Neural cell (in vitro differentiated cells): ENCODE results near the gene MPP3. TPM values are rescaled to one million over a fixed set of nuclear protein-coding genes. Genes with fewer than 3 reads are reported as not detected.

Experiments
- H2AFZ ChIP-seq: fragments of 200-600, 300-800 bp; sonication (generic), shearing (Covaris generic); 2 replicates; pipeline ENCODE4 v1.6.0; 2014; ENCODE audit warnings: low read depth, mild to moderate bottlenecking, antibody characterized with exemption, low read length, moderate library complexity
- H3F3A ChIP-seq: fragments of 200-600 bp; shearing (Covaris generic); 2 replicates; pipeline ENCODE4 v1.6.1; 2016; ENCODE audit warnings: mild to moderate bottlenecking, moderate library complexity, mixed read lengths, antibody characterized with exemption, low read length; ENCODE audit not compliant: insufficient read depth, poor library complexity, severe bottlenecking
- H3K27ac ChIP-seq: fragments of 200-600, 300-800 bp; sonication (generic), shearing (Covaris generic); 2 replicates; pipeline ENCODE4 v1.5.1; 2014; ENCODE audit warnings: mild to moderate bottlenecking, low read length, moderate library complexity
- H3K27me3 ChIP-seq: fragments of 300-800, 200-600 bp; sonication (generic), shearing (Covaris generic); 2 replicates; pipeline ENCODE4 v1.6.0; 2014; ENCODE audit warnings: mild to moderate bottlenecking, low read depth, low read length, moderate library complexity; ENCODE audit not compliant: insufficient read depth
- H3K36me3 ChIP-seq: fragments of 300-800, 200-600 bp; sonication (generic), shearing (Covaris generic); 2 replicates; pipeline ENCODE4 v1.5.1; 2014; ENCODE audit warnings: mild to moderate bottlenecking, antibody characterized with exemption, low read length, moderate library complexity; ENCODE audit not compliant: insufficient read depth
- H3K4me2 ChIP-seq: fragments of 300-800, 200-600 bp; sonication (generic), shearing (Covaris generic); 2 replicates; pipeline ENCODE4 v1.6.0; 2014; ENCODE audit warnings: mild to moderate bottlenecking, low read length
- H3K4me3 ChIP-seq: fragments of 300-800, 200-600 bp; sonication (generic), shearing (Covaris generic); 2 replicates; pipeline ENCODE4 v1.5.1; 2014; ENCODE audit warnings: mild to moderate bottlenecking, low read length, moderate library complexity
- H3K79me2 ChIP-seq: fragments of 200-600 bp; shearing (Covaris generic); replicated peaks from 2 replicates; pipeline ENCODE4 v1.6.0; 2014; ENCODE audit warnings: mild to moderate bottlenecking, low read length, moderate library complexity; ENCODE audit not compliant: insufficient read depth
- H3K9ac ChIP-seq: fragments of 300-800, 200-600 bp; sonication (generic), shearing (Covaris generic); 2 replicates; pipeline ENCODE4 v1.6.1; 2016; ENCODE audit warnings: mild to moderate bottlenecking, low read length, mixed read lengths
- H3K9me2 ChIP-seq: fragments of 200-600 bp; shearing (Covaris generic); 2 replicates; pipeline ENCODE4 v1.6.1; 2016; ENCODE audit warnings: mild to moderate bottlenecking, low read length, mixed read lengths; ENCODE audit not compliant: insufficient read depth
- H3K9me3 ChIP-seq: fragments of 200-600, 300-800 bp; sonication (generic), shearing (Covaris generic); 2 replicates; pipeline ENCODE4 v1.6.1; 2016; ENCODE audit warnings: mild to moderate bottlenecking, mixed run types, low read length, moderate library complexity, mixed read lengths
- H4K20me1 ChIP-seq: fragments of 200-600 bp; shearing (Covaris generic); 2 replicates; pipeline ENCODE4 v1.6.1; 2016; ENCODE audit warnings: mild to moderate bottlenecking, mixed run types; ENCODE audit not compliant: insufficient read depth
- CTCF ChIP-seq: fragments of 450-650 bp; IDR thresholded peaks from 2 replicates; pipeline ENCODE4 v1.5.1; 2014; ENCODE audit warnings: antibody characterized with exemption, mild to moderate bottlenecking, moderate library complexity; ENCODE audit not compliant: poor library complexity, severe bottlenecking
- EP300 ChIP-seq: fragments of 450-650 bp; conservative IDR thresholded peaks from 2 replicates; pipeline ENCODE4 v1.6.1; 2014; ENCODE audit warnings: antibody characterized with exemption, mild to moderate bottlenecking, moderate library complexity; ENCODE audit not compliant: poor library complexity, severe bottlenecking
- EZH2 ChIP-seq: fragments of 200-600, 300-800 bp; shearing (Covaris generic), sonication (generic); IDR thresholded peaks from 2 replicates; pipeline ENCODE4 v1.6.1; 2014; ENCODE audit warnings: antibody characterized with exemption, low read length, borderline replicate concordance, mild to moderate bottlenecking; ENCODE audit not compliant: insufficient read depth, poor library complexity, severe bottlenecking
- MXI1 ChIP-seq: fragments of 450-650 bp; conservative IDR thresholded peaks from 2 replicates; pipeline ENCODE4 v1.6.1; 2014; ENCODE audit warnings: antibody characterized with exemption, mild to moderate bottlenecking; ENCODE audit not compliant: poor library complexity, severe bottlenecking
- POLR2AphosphoS5 ChIP-seq: IDR thresholded peaks from 2 replicates; pipeline ENCODE4 v1.6.1; 2012
- RAD21 ChIP-seq: fragments of 450-650 bp; conservative IDR thresholded peaks from 2 replicates; pipeline ENCODE4 v1.6.1; 2014; ENCODE audit warnings: antibody characterized with exemption, mild to moderate bottlenecking, moderate library complexity
- REST ChIP-seq: IDR thresholded peaks from 2 replicates; pipeline ENCODE4 v1.6.1; 2012; ENCODE audit warnings: borderline replicate concordance
- SMC3 ChIP-seq: fragments of 450-650 bp; conservative IDR thresholded peaks from 2 replicates; pipeline ENCODE4 v1.6.1; 2014; ENCODE audit warnings: antibody characterized with exemption, mild to moderate bottlenecking, moderate library complexity; ENCODE audit not compliant: poor library complexity
- TAF1 ChIP-seq: IDR thresholded peaks from 2 replicates; pipeline ENCODE4 v1.6.1; 2012; ENCODE audit warnings: low read depth
- polyA plus RNA-seq: library from polyadenylated mRNA; depleted of rRNA; stranded (reverse); fragments of >200 nt; gene quantifications from 2 replicates; pipeline ENCODE4 v1.2.3, GENCODE V29; 2014

Gene MPP3
- polyA plus RNA-seq, 1 donor from 2014 or later, result 48.1 TPM

GRCh38 chr17:43818966-43819365 is 14.0 kb downstream of the MPP3 start:
- no peaks in the 10 kb centered on the region for H4K20me1 ChIP-seq
- no peak overlapping the region for H3K27ac ChIP-seq
- H3K4me3 ChIP-seq, result no peak overlapping the region
- no peak overlapping the region for H2AFZ ChIP-seq
- no peak overlapping the region for H3K4me2 ChIP-seq
- no peaks in the 10 kb centered on the region for H3K79me2 ChIP-seq
- H3K36me3 ChIP-seq, result no peaks in the 10 kb centered on the region
- H3K9me3 ChIP-seq, result no peaks in the 10 kb centered on the region
- TF ChIP-seq REST (no peak), CTCF (no peak), EP300 (no peak), EZH2 (no peak), MXI1 (no peak), TAF1 (no peak), POLR2AphosphoS5 (no peak), SMC3 (no peak), RAD21 (no peak)
- no peak overlapping the region for H3K9ac ChIP-seq
- H3K27me3 ChIP-seq, result no peaks in the 10 kb centered on the region
- no peaks in the 10 kb centered on the region for H3K9me2 ChIP-seq
- H3F3A ChIP-seq, result no peaks in the 10 kb centered on the region

- Histone ChIP-seq H3K9me2 (no peaks in the 10 kb centered on the region), H3K4me2 (no peak overlapping the region), H3K4me3 (no peak overlapping the region), H4K20me1 (no peaks in the 10 kb centered on the region), H3F3A (no peaks in the 10 kb centered on the region), H3K36me3 (peaks cover 2% of the 10 kb centered on the region), H2AFZ (no peak overlapping the region), H3K9ac (no peak overlapping the region), H3K27ac (no peak overlapping the region), H3K9me3 (no peaks in the 10 kb centered on the region), H3K79me2 (no peaks in the 10 kb centered on the region), H3K27me3 (no peaks in the 10 kb centered on the region)
- no peak for TF ChIP-seq MXI1
- no peak for TF ChIP-seq EZH2
- no peak for TF ChIP-seq RAD21
- no peak for TF ChIP-seq EP300
- TF ChIP-seq SMC3, result no peak
- TF ChIP-seq CTCF, result no peak
- TF ChIP-seq TAF1, result no peak
- no peak for TF ChIP-seq POLR2AphosphoS5
- no peak for TF ChIP-seq REST
These were observed 15.1 kb downstream of the MPP3 start for GRCh38 chr17:43817826-43818225.
